Glomerular visceral epithelial cell (primary cell): ENCODE data around the gene SLC16A7.

ENCODE experiments used
- DNase-seq: peaks from one replicate; pipeline ENCODE4 v3.0.0-alpha.2; 2016; ENCODE audit errors: extremely low spot score

SLC16A7 gene

GRCh38 chr12:59665701-59666100, 69.9 kb downstream of the SLC16A7 start:
- no peak for DNase-seq

DNA sequence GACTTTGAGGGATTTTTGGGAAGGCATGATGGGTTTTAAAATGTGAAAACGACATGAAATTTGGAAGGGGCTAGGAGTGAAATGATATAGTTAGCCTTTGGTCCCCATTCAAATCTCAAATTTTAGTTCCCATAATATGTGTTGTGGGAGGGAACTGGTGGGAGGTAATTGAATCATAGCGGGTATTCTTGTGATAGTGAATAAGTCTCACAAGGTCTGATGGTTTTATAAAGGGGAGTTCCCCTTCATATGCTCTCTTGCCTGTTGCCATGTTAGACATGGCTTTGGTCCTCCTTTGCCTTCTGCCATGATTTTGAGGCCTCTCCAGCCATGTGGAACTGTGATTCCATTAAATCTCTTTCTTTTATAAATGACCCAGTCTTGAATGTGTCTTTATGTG, 72.8 kb downstream of the SLC16A7 start:
- DNase-seq, result no peak

GRCh38 chr12:59672273-59672672, 76.4 kb downstream of the SLC16A7 start:
- DNase-seq, result no peak

- no peak for DNase-seq
Measured at GRCh38 chr12:59675461-59675860, 79.6 kb downstream of the SLC16A7 start.

- no peak for DNase-seq
Measured at GRCh38 chr12:59677857-59678256, 82.0 kb downstream of the SLC16A7 start.

- DNase-seq, result no peak
Measured at GRCh38 chr12:59678759-59679411, 83.1 kb downstream of the SLC16A7 start.

DNA sequence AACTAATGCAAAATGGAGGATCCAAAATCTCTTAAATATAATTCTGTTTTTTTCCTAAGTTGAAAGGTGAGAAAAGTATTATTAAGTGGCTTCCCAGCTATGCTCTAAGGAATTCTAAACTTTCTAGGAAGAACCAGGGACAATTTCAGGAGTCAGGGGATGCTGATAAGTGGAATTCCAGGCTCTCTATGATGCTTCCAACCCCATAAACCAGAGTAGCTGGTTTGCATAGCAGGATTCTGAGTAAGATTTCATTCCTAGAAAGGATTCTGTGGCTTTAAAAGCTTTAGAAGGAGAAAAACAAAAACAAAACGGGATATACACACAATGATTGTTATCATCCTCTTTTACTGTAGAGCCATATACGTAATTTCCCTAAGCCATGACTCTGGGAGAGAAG, 93.9 kb downstream of the SLC16A7 start:
- DNase-seq, result no peak

DNA sequence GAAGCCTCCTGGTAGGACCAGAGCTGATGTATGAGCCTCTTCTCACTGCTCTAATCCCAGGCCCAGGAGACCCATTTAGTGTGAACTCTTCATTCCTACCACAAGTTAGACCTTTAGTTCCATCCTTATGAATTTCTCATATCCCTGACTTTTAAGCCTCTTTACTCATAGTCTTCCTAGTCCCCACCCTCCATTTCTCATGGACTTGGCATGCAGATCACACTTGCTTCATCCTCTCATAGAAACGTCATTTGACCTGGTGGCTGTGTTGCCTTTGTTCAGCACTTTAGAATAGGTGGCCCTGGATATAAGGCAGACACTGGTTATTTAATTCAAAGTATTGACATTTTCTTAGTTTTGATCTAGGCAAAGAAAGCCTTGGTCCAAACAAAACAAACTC, 99.5 kb downstream of the SLC16A7 start:
- DNase-seq, result no peak

DNA sequence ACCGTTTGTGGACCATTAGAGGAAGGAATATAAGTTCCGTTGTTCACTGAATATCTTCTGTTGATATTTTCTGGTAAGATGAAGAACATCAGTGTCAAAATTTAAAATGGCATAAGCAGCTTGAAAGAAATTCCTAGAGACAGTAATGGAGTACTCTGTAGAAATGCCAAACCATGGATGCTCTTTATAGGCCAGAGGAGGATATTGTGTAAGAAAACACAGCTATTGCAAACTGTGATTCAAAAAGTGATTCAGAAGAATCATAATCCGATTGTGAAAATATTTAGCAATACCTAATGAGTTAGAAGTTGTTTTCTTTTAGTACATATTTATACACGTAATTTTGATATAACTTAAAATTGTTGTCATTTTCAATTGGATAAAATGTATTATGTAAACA, 102.8 kb downstream of the SLC16A7 start:
- DNase-seq, result no peak

DNA sequence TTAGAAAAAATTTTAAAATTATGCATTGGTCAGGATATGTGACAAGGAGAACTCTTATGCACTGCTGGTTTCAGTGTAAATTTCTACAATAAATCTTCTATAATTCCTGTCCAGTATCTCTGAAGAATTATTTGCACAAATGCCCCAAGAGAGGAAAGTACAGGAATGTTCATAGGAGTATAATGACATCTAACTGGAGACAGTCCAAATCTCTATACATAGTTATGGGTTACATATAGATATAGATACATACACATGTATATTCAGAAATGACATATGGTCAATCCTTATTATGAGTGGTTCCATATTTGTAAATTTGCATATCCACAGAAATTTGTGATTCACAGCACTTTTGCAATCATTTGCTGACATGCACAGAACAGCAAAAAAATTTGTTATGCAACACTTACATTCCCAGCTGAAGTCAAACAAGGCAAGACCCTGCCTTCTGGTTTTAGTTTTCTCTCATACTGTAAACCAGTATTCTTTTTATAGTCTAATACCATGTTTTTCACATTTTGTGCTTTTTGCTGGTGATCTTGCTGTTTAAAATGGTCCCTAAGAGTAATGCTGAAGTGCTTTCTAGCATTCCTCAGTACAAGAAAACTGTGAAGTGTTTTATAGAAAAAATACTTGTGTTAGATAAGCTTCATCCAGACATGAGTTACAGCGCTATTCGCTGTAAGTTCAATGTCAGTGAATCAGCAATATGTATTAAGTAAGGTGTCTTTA, 103.8 kb downstream of the SLC16A7 start:
- peak; percentile 9 for DNase-seq

DNA sequence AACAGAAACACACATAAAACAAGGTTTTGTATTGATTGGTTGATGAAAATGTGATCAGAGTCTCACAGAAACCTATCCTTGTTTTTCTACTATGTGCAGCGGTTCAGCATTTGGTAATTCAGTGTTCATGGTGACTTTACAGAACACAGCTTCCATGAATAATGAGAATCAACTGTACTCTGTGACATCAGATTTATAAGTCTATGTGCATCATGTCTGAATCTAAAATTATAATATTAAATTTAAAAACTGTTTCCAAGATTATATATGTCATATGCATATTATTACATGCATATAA, 104.3 kb downstream of the SLC16A7 start:
- no peak for DNase-seq

GRCh38 chr12:59708064-59708463, 112.2 kb downstream of the SLC16A7 start:
- peak; percentile 18 for DNase-seq

GRCh38 chr12:59708484-59708883, 112.7 kb downstream of the SLC16A7 start:
- DNase-seq, result no peak

DNA sequence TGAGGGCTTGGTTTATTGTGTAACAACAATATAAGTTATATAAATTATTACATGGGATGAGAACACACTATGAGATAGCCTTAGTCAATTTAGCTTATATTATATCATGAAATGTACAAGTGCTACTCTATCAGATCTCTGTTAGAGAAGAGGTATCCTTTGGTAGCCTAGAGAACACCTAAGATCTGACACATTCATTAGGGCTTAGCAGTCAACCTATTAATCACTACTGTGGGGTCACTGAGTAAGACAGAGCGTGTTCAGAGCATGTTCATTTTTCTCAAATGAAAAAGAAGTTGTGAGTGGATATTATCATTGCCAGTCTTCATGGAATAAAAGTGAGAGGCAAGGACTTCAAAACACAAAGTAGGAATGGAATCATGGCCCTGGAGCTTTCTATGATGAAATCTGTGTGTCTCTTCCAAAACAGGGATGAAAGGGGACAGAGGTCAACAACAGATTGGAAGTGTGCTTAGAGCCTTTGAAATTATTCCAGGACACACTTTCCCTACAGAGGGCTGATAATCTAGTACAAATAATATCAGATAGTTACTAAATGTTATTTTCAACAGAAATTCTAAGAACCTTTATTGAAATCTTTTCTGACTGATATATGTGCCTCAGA, 114.3 kb downstream of the SLC16A7 start:
- no peak for DNase-seq

GRCh38 chr12:59710964-59711363, 115.1 kb downstream of the SLC16A7 start:
- no peak for DNase-seq

GRCh38 chr12:59715434-59715833, 119.6 kb downstream of the SLC16A7 start:
- no peak for DNase-seq

DNA sequence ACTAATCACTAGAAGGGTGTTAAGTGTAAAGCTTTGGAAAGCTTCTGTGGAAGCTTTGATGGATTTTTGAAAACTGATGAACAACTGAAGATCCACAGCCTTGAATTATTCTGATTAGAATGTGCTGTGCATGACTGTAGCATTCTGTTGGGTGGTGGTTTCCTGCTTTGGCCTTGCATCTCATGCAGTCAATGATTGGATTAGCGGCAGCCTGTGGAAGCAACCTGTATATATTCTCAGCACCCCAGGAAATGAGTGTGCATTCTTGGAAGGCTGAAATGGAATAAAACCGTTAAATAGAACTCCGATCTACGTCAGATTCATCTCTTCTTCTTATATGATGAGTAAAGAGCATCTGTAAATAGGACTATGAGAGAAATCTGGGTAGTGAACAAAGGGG, 120.2 kb downstream of the SLC16A7 start:
- DNase-seq, result no peak

GRCh38 chr12:59717436-59717835, 121.6 kb downstream of the SLC16A7 start:
- DNase-seq, result no peak

DNA sequence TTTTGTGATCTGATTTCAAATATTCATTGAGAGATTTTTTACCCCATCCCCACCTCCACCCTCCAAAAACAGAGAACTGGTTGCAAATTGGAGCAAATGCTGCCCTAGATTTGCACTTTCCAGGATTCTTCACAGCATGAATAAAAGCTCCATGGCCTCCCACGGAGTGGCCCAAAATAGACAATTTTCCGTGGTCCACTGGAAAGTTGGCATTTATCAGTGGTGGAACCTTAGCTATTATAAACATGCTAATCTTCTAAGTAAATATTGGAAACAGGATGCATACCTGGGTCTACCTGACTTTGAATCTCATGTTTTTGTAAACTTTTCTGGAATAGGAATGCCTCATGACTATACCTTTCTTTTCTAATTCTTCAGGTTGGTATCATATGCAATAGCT, 123.9 kb downstream of the SLC16A7 start:
- DNase-seq, result no peak

DNA sequence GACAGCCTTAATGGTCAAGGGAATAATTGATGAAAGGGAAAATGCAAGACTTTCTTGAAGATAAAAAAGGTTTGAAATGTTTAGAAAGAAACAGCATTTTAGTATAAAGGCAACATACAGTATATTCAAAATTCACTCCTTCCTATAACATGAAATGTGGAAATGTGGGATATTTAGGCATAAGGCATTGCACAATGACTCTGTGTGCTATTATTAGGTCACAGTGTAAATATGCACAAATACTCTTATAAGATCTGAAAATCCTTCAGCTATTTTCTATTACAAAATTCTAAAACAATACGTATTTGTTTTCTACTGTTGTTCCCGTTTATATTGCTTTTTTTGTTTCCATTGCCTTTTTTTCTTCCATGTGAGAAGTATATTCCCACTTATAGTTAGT, 127.7 kb downstream of the SLC16A7 start:
- DNase-seq, result no peak

- DNase-seq, result no peak
Measured at GRCh38 chr12:59724011-59724695, 128.3 kb downstream of the SLC16A7 start.

DNA sequence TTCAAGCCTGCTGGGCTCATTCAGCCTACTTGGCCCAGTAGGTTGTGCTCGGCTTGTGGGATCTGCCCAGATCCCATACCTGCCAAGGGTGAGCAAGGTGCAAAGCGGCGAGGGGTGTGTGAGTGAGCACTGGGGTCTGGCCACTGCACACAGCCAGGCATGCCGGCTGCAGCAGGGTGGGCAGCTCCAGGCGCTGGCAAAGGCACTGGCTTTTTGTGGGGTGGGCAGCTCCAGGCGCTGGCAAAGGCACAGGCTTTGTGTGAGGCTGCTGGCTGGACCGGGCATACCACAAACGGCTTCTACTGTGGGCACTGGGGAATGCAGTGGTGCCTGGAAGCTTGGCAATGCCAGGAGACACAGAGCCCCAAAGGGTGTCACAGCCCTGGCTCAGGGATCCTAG, 137.4 kb downstream of the SLC16A7 start:
- DNase-seq, result no peak

DNA sequence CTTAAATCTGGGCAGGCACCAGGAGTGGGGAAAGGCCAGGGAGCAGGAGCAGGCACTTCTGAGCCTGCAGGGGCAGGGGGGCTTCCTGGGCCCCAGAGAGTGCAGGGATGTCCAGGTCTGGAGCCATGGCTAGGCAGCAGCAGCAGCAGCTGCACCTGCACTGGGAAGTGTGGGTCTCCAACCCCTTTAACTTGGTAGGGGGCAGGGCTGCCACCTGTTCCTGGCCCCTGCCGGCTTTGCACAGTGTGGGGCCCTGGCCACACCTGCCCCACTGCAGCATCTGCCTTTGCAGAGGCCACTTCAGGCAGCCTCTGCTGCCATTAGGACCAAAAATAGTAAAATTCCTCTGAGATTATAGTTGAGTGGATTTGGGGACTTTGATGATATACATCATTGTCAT, 138.5 kb downstream of the SLC16A7 start:
- no peak for DNase-seq
